Smooth muscle cell (in vitro differentiated cells): Measurements from ENCODE around the gene DYRK1A. TPM values are rescaled to one million over a fixed set of nuclear protein-coding genes. Genes with fewer than 3 reads are reported as not detected.

Experiments used
- DNase-seq: peaks from one replicate; lab custom pipeline; 2025; ENCODE audit not compliant: unreplicated experiment; lab: John Stamatoyannopoulos, UW
- H2AFZ ChIP-seq: fragments of 200-600 bp; sonication (generic); 2 replicates; pipeline ENCODE4 v1.6.0; 2016; ENCODE audit warnings: antibody characterized with exemption, low read depth, mild to moderate bottlenecking
- H3F3A ChIP-seq: fragments of 200-600 bp; sonication (generic); 2 replicates; pipeline ENCODE4 v1.6.0; 2017; ENCODE audit warnings: antibody characterized with exemption, low read depth
- H3K27ac ChIP-seq: fragments of 200-600 bp; sonication (generic); 2 replicates; pipeline ENCODE4 v1.5.1; 2016; ENCODE audit warnings: low read depth, mild to moderate bottlenecking
- H3K27me3 ChIP-seq: fragments of 200-600 bp; sonication (generic); 2 replicates; pipeline ENCODE4 v1.6.1; 2016; ENCODE audit warnings: low read depth, mild to moderate bottlenecking
- H3K36me3 ChIP-seq: fragments of 200-600 bp; sonication (generic); 2 replicates; pipeline ENCODE4 v1.5.1; 2016; ENCODE audit warnings: low read depth
- H3K4me1 ChIP-seq: fragments of 200-600 bp; sonication (generic); 2 replicates; pipeline ENCODE4 v1.5.1; 2016; ENCODE audit warnings: low read depth
- H3K4me2 ChIP-seq: fragments of 200-600 bp; sonication (generic); 2 replicates; pipeline ENCODE4 v1.6.0; 2016; ENCODE audit warnings: mild to moderate bottlenecking
- H3K4me3 ChIP-seq: fragments of 200-600 bp; sonication (generic); 2 replicates; pipeline ENCODE4 v1.5.1; 2016; ENCODE audit warnings: mild to moderate bottlenecking
- H3K79me2 ChIP-seq: fragments of 200-600 bp; sonication (generic); 2 replicates; pipeline ENCODE4 v1.6.0; 2016; ENCODE audit warnings: low read depth, mild to moderate bottlenecking
- H3K9ac ChIP-seq: fragments of 200-600 bp; sonication (generic); 2 replicates; pipeline ENCODE4 v1.6.0; 2016; ENCODE audit warnings: low read depth
- H3K9me3 ChIP-seq: fragments of 200-600 bp; sonication (generic); replicated peaks from 2 replicates; pipeline ENCODE4 v1.5.1; 2016; ENCODE audit warnings: low read depth
- H4K20me1 ChIP-seq: fragments of 200-600 bp; sonication (generic); 2 replicates; pipeline ENCODE4 v1.6.0; 2016; ENCODE audit warnings: low read depth
- WGBS: methylation state at CpG from one replicate; pipeline ENCODE4 v1.1.7; 2016; ENCODE audit warnings: low lambda C conversion rate; 5-methylcytosine and 5-hydroxymethylcytosine counted together
- polyA plus RNA-seq: library from polyadenylated mRNA; unstranded; fragments of >200 nt; fragmentation: Nextera tagmentation; extraction: Ambion mirVana; gene quantifications from 2 replicates; pipeline ENCODE4 v1.2.1, GENCODE V29; 2016
- total RNA-seq: library from RNA; depleted of rRNA; stranded (reverse); fragments of >200 nt; gene quantifications from 2 replicates; pipeline ENCODE4 v1.2.3, GENCODE V29; 2014
- TF ChIP-seq, protein P1 (sequence below): fragments of 200-600 bp; sonication (generic); IDR thresholded peaks from 2 replicates; pipeline ENCODE4 v1.5.1; 2017; ENCODE audit warnings: borderline replicate concordance, mild to moderate bottlenecking, antibody characterized with exemption; ENCODE audit not compliant: insufficient read depth, poor library complexity, severe bottlenecking

DYRK1A gene
- total and polyA plus RNA-seq, 2 experiments from 2014 or later: 2.4 to 61.7 TPM

DNA sequence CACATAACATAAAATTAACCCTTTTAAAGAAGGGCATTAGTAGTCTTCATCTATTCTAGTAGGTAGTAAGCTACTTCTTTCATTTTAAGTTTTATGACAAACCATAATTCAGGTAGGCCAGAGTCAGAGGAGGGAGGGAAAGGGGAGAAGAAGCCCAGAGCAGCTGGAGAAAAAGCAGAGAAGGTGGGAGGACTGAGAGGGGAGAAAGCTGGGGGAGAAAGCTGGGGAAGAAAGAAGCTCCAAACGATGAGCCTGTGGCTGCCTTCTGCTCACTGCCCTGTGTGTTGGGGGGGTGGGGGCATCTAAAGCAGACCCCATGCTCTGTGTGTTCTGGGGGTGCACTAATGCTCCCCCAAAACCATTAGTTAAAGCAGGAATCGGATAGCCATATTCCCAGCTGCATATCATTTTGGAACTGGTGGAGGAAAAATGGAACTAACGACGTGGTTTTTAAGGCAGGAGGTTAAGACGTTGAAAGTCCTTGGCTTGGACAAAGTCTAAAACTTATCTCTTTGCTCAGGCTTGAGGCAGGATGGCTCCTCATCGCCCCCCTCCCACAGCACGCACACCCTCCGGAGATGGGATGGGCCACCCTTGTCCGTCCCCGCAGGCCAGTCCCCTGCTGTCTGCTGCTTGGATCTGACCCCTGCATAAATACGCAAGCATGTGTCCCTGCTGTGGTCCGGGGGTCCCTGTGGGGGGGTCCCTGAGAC is 184.2 kb downstream of the DYRK1A start:
- H3K4me2 ChIP-seq: peak overlapping the region; percentile 34
- H3K27me3 ChIP-seq: no peaks in the 10 kb centered on the region
- no peaks in the 10 kb centered on the region for H3K4me1 ChIP-seq
- H3K4me3 ChIP-seq: no peak overlapping the region
- H3K9ac ChIP-seq: no peak overlapping the region
- DNase-seq: no peak
- no peaks in the 10 kb centered on the region for H3K79me2 ChIP-seq
- TF ChIP-seq, protein P1, sequence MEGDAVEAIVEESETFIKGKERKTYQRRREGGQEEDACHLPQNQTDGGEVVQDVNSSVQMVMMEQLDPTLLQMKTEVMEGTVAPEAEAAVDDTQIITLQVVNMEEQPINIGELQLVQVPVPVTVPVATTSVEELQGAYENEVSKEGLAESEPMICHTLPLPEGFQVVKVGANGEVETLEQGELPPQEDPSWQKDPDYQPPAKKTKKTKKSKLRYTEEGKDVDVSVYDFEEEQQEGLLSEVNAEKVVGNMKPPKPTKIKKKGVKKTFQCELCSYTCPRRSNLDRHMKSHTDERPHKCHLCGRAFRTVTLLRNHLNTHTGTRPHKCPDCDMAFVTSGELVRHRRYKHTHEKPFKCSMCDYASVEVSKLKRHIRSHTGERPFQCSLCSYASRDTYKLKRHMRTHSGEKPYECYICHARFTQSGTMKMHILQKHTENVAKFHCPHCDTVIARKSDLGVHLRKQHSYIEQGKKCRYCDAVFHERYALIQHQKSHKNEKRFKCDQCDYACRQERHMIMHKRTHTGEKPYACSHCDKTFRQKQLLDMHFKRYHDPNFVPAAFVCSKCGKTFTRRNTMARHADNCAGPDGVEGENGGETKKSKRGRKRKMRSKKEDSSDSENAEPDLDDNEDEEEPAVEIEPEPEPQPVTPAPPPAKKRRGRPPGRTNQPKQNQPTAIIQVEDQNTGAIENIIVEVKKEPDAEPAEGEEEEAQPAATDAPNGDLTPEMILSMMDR: no peak
- WGBS: 66% methylated on average over 12 of the region's 12 CpGs
- no peaks in the 10 kb centered on the region for H3K9me3 ChIP-seq
- no peaks in the 10 kb centered on the region for H3K36me3 ChIP-seq
- no peak overlapping the region for H2AFZ ChIP-seq
- no peaks in the 10 kb centered on the region for H3F3A ChIP-seq
- no peaks in the 10 kb centered on the region for H4K20me1 ChIP-seq
- H3K27ac ChIP-seq: no peak overlapping the region

DNA sequence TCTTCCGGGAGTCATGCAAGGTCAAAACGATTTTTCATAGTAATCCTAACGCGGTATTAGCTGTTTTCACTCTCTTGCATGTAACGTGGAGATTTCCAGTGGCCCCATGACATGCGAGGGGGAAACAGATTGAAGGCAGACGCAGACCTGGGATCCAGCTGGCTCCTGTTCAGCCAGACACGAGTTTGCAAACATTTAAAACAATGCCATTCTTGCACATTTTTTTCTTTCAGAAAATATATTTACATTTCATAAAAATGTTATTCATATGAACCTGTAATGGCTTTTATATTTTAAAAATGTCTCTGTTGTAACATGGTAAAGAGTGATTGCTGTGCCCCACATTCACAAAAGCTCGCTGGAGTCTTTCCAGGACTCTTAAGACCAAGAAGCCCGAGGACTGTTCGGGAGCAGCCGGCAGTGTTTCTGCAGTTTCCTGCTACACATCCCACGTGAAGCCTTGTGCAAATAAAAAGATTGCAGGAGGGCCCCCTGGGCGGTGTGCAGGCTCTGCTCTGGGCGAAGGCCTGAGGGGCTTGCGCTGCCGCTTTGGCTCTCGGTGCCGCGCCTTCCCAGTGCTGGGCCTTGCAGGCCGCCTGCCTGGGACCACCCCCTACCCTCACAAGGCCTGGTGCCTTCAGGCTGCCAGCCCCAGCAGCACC is 184.9 kb downstream of the DYRK1A start:
- H3K79me2 ChIP-seq: no peaks in the 10 kb centered on the region
- H3K36me3 ChIP-seq: no peaks in the 10 kb centered on the region
- no peak overlapping the region for H3K9ac ChIP-seq
- no peaks in the 10 kb centered on the region for H3K4me1 ChIP-seq
- no peak for DNase-seq
- TF ChIP-seq, protein P1: no peak
- H3K4me2 ChIP-seq: peak overlapping the region; percentile 34
- no peaks in the 10 kb centered on the region for H3K27me3 ChIP-seq
- no peak overlapping the region for H3K27ac ChIP-seq
- H4K20me1 ChIP-seq: no peaks in the 10 kb centered on the region
- no peak overlapping the region for H3K4me3 ChIP-seq
- H3K9me3 ChIP-seq: no peaks in the 10 kb centered on the region
- 49% methylated on average over 21 of the region's 21 CpGs for WGBS
- no peaks in the 10 kb centered on the region for H3F3A ChIP-seq
- H2AFZ ChIP-seq: no peak overlapping the region

DNA sequence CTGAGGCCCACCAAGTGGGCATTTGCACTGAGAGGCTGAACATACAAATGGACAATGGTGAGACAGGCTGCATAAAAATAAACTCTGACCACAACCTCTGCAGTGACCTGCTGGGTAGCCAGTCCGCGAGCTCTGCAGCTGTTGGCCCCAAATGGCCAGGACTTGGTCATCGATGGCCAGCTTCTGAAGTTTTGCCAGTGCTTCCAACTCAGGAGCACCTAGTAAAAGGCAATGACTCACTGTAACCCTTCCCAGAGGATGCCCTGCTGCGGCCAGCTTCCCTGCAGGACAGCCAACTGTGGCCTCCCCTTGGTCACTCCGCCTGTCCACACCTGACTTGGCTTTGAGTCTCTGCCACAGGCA is 185.4 kb downstream of the DYRK1A start:
- WGBS: 81% methylated on average over 5 of the region's 5 CpGs
- H3K9ac ChIP-seq: no peak overlapping the region
- H3K4me2 ChIP-seq: peak overlapping the region; percentile 34
- H3K9me3 ChIP-seq: no peaks in the 10 kb centered on the region
- TF ChIP-seq, protein P1: no peak
- no peaks in the 10 kb centered on the region for H3K79me2 ChIP-seq
- H3K27ac ChIP-seq: no peak overlapping the region
- no peaks in the 10 kb centered on the region for H3K27me3 ChIP-seq
- H2AFZ ChIP-seq: no peak overlapping the region
- no peak overlapping the region for H3K4me3 ChIP-seq
- DNase-seq: no peak
- H3K4me1 ChIP-seq: no peaks in the 10 kb centered on the region
- no peaks in the 10 kb centered on the region for H4K20me1 ChIP-seq
- H3K36me3 ChIP-seq: no peaks in the 10 kb centered on the region
- no peaks in the 10 kb centered on the region for H3F3A ChIP-seq

DNA sequence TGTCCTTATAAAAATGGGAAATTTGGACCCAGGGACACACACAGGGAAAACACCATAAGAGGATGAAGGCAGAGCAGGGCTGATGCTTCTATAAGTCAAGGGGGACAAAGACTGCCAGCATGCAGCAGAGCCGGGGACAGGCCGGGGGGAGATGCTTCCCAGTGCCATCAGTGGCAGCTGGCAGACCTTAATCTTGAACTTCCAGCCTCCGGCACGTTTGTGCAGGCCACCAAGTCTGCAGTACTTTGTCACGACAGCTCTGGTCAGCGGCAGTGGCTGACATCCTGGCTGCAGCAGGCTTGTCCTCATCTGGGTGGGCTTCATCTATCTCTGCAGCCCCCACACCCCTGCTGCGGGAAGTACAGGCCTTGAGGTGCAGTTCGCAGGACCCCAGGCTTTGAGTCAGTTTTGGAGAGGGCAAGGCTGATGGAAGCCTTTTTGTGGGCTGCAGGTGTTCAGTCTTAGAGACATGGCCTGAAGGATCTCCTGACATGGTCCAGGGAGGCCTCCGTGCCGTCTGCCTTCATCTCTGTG is 186.0 kb downstream of the DYRK1A start:
- Histone ChIP-seq H4K20me1 (no peaks in the 10 kb centered on the region), H2AFZ (peak overlapping the region; percentile 53), H3K9ac (no peak overlapping the region), H3K4me2 (peak overlapping the region; percentile 24), H3K9me3 (no peaks in the 10 kb centered on the region), H3K79me2 (no peaks in the 10 kb centered on the region), H3F3A (no peaks in the 10 kb centered on the region), H3K4me1 (no peaks in the 10 kb centered on the region), H3K36me3 (no peaks in the 10 kb centered on the region), H3K27ac (no peak overlapping the region), H3K27me3 (no peaks in the 10 kb centered on the region), H3K4me3 (no peak overlapping the region)
- DNase-seq: no peak
- TF ChIP-seq, protein P1: no peak
- 78% methylated on average over 10 of the region's 10 CpGs for WGBS
